ENCODE measurements around the gene INPP5F.

Gene INPP5F

DNA sequence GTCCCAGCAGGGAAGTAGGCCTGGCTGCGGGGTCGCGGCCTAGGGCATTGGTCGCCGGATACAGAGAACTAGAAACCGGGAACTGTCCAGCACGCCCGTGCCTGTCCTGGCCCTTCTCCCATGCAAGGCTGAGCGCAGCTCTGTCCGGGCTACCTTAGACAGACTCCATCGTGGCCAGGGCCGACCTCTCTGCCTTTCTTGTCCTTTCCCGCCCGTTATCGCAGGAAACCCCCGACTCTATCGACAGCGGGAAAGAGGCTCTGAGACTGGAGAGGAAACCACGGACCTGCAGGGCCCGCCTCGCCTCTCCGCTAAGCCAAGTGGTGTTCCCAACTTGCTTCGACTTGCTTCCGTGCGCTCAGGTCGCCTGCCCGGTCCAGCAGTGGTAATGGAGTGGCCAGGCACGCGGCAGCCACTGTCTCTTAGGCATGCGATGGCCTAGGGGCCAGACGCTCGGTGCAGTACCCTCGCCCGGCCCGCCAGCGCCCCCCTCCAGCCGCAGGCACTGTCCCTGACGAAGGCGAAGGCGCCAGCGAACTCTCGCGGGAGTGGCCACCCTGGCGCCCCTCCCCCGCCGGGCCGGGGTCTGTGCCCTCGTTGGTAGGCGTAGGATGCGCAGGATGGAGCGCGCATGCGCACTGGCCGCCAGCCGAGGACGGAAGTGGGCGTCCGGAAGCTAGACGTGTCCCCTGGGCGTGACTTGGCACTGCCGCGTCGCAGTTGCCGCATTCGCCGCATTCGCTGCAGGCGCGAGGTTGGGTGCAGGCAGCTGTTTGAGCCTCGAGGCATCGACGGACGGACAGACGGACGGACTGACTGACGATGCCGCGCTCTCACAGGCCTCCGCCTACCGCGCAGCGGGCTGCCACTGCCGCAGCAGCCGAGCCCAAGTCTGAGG, 92.4 kb downstream of the INPP5F start:
- peak in 48 of 56 donors; percentile 3 to 76 (median 40) for DNase-seq

- DNase-seq: peak in 1 of 56 donors; percentile 22
Observed at GRCh38 chr10:119818889-119819270, 93.0 kb downstream of the INPP5F start.

DNA sequence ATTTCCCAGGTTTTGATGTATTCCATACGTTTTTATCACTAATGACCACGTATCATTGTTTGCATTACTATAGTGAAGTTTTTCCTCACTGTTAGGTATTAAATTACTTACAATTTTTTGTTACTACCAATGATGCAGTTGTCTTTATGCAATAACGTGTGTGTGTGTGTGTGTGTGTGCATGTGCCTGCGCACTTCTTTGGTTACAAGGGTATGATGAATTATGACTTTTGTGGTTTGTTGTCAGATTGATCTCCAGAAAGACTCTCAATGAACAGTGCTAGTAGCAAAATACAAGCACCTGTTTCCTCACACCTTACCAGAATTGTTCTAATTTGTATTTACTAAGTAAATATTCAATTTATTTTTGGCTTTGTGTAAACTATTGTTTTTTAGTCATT, 95.3 kb downstream of the INPP5F start:
- no peak for DNase-seq

DNA sequence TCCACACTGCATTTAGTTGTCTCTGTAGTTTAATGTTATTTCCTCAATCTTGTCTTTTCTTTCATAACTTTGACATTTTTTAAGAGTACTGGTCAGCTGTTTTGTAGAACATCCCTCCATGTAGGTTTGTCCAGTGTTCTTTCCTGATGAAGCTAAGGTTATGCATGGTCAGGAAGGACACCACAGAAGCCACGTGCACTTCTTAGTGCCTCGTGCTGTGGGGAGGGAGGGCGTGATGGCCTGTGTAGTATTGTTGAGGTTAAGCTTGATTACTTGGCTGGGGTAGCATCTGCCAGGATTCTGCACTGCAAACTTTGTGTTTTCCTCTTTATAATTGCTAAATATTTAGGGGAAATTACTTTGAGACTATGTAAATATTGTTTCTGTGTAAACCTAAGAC, 98.4 kb downstream of the INPP5F start:
- no peak for DNase-seq

GRCh38 chr10:119826771-119827170, 100.9 kb downstream of the INPP5F start:
- DNase-seq: no peak

GRCh38 chr10:119827430-119827829, 101.6 kb downstream of the INPP5F start:
- no peak for DNase-seq

- no peak for DNase-seq
Observed at GRCh38 chr10:119829429-119829828, 103.6 kb downstream of the INPP5F start.

DNA sequence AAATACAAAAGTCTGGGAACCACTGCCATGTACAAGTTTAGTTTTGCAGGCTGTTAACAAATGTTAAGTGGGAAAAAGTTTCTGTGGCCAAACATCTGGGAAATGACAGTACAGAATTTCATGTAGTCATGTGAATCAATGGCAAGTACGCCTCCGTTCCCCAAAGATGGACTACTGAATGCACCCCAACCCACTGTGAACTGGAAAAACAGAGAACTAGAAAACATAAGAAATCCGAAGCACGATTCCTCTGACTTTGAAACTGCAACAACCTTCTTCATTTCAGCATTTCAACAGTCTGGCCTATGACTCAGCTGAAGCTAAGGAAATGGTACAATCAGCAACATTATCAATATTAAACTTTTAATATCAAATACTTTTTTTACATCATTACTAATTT, 105.0 kb downstream of the INPP5F start:
- no peak for DNase-seq

DNA sequence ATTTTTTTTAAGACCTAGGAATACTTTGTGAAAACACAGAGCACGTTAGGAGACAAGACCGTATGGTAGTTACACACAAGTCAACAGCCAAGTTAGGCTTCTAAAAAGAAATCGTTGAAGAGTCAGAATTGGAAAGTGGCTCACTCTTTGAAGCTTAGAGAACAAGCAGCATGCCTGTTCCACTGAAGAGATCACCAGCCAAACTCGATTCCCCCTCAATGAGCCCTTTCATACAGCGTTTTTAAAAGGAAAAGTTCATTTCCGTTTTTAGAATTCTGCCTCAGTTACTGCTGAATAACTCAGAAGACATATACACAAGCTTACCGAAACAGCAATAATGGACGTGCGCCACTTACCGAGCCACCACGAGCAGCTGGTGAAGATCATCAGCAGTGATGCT, 105.8 kb downstream of the INPP5F start:
- DNase-seq: peak in 2 of 56 donors; percentile 8 to 12

- no peak for DNase-seq
Observed at GRCh38 chr10:119832951-119833350, 107.1 kb downstream of the INPP5F start.

DNA sequence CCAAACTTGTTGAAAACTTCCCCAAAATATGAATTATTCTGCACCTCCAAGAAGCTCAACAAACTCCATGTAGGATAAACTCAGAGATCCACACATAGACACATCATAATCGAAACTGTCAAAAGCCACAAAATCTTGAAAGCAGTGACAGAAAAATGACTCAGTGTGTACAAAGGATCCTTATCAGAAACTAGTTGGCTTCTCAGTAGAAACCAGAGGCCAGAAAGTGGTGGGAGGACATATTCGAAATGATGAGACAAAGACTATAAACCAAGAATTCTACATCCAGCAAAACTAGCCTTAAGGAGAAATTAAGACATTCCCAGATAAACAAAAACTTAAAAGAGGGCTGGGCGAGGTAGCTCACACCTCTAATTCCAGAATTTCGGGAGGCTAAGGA, 108.3 kb downstream of the INPP5F start:
- DNase-seq: no peak

DNA sequence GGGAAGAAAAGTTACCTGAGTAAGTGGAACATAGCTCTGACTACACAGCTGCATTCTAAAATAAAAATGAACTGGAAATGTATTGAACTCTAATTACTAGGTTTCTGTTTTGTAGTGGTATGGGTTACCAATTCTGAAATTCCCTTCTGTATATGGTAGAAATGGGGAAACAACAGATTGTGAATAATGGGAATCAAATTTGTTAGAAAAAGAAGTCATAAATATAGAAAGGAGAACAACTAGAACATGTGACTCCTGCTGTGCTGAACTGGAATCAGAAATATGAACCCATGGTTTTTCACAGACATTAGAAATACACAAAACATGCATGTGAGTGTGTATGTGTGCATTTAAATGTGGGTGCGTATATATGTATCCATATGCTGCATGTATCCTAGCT, 119.8 kb downstream of the INPP5F start:
- no peak for DNase-seq

DNA sequence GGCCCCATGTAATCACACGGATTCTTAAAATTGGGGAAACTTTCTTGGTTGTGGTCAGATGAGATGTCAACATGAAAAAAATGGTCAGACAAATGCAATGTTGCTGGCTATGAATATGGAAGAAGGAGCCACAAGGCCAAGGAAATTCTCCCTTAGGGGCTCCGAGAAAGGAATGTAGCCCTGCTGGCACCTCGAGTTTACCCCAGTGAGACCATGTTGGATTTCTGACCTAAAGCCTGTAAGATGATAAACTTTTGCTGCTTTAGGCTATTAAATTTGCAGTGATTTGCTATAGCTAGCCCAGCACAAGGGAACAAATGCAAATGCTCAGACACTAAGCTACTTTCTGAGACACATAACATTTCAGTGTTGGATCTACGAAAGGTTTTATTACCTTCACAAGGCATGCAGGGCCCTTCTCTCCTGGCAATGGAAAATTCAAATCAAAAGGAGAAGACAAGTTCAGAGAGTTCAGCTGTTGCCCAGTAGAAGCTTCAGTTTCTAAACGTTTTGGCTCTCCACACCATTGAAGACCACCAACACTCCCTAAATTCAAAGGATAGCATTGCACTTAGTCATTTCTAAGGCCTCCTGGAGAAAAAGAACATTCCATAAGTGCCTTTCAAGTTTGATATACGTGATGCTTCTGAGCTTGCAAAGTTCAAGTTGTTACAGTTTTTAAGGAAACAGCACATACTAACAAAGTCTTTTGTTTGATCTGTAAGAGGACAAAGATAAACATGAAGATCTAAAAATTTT, 123.4 kb downstream of the INPP5F start:
- no peak for DNase-seq

- DNase-seq: no peak
Observed at GRCh38 chr10:119849944-119850343, 124.1 kb downstream of the INPP5F start.

DNA sequence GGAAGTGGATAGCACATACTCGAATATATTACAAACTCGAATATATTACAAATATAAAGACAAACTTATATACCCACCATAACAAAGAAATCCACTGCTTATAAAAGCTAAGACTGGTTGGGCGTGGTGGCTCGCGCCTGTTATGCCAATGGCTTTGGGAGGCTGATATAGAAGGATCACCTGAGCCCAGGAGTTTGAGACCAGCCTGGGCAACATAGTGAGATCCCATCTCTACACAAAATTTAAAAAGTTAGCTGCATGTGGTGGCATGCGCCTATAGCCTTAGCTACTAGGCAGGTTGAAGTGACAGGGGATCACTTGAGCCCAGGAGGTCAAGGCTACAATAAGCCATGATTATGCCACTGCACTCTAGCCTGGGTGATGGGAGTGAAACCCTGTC, 126.4 kb downstream of the INPP5F start:
- no peak for DNase-seq

- no peak for DNase-seq
Observed at GRCh38 chr10:119852822-119853221, 127.0 kb downstream of the INPP5F start.

GRCh38 chr10:119853574-119853973, 127.7 kb downstream of the INPP5F start:
- no peak for DNase-seq

- DNase-seq: no peak
Observed at GRCh38 chr10:119858063-119858462, 132.2 kb downstream of the INPP5F start.

- peak in 1 of 56 donors; percentile 18 for DNase-seq
Observed at GRCh38 chr10:119859420-119860258, 133.8 kb downstream of the INPP5F start.

DNA sequence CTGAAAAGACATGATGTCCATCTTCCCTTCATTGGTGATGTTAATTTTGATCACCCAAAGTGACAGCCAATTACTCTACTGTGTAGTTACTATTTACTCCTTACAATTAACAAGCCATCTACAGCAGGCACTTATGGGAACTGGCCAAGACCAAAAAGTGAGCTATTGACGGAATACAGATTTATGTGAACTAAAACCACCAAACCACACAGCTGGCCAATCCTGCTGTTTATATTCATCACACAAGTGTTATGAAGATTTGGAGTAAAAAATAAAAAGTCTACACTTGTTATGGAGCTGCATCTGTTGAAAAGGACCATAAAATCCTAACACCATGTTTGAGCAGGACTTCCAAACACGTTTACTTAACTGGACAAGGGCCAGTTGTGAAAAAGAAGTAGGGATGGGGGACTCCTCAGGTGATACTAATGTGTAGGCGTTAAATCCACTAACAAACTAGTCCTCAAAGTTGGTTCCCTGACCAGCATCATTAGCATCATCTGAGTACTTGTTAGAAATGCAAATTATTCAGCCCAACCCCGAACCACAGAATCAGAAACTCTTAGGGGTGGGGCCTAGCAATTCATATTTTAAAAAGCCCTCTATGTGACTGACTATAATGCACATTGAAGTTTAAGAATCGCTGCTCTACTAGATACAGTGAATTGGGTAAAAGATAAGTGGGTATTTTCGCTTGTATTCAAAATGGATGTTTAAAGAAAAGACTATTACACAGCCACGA, 135.2 kb downstream of the INPP5F start:
- DNase-seq: no peak

DNA sequence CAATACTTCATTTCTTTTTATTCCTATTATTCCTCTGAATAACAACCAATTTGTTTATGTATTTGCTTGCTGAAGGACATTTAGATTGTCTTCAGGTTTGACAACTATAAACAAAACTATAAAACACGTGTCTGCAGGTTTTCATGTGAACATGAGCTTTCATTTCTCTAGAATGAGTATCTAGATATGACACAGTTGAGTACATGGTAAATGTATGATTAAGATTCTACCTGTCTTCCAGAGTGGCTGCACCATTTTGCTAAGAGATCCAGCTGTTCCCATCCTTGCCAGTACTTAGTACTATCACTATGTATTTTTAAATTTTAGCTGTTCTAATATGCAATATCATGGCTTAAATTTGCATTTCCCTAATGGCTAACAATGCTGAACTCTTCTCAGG, 136.7 kb downstream of the INPP5F start:
- DNase-seq: no peak
